Cerebellar cortex (tissue), 1 donor: ENCODE data around the gene TMPRSS6.
"Not testable (repeated sequence)": the region's sequence is repeated elsewhere in the genome, so short reads cannot be mapped to it uniquely, and the experiment has no call there.

Experiments
- DNase-seq: peaks from one replicate; pipeline ENCODE4 v3.0.0-alpha.2; 2015; ENCODE audit warnings: low spot score

The TMPRSS6 gene

GRCh38 chr22:37088750-37089408 is 20.6 kb downstream of the TMPRSS6 start:
- no peak for DNase-seq

GRCh38 chr22:37088108-37088605 is 21.4 kb downstream of the TMPRSS6 start:
- DNase-seq: no peak

GRCh38 chr22:37086184-37086583 is 23.3 kb downstream of the TMPRSS6 start:
- DNase-seq: no peak

GRCh38 chr22:37084385-37084784 is 25.1 kb downstream of the TMPRSS6 start:
- DNase-seq: no peak

GRCh38 chr22:37083914-37084313 is 25.6 kb downstream of the TMPRSS6 start:
- DNase-seq: no peak

GRCh38 chr22:37082251-37082873 is 27.2 kb downstream of the TMPRSS6 start:
- DNase-seq: no peak

- DNase-seq: no peak
Observed at GRCh38 chr22:37080838-37081237, 28.7 kb downstream of the TMPRSS6 start.

GRCh38 chr22:37080438-37080837 is 29.1 kb downstream of the TMPRSS6 start:
- DNase-seq: no peak

GRCh38 chr22:37079668-37080171 is 29.8 kb downstream of the TMPRSS6 start:
- DNase-seq: no peak

- no peak for DNase-seq
Observed at GRCh38 chr22:37079158-37079557, 30.4 kb downstream of the TMPRSS6 start.

- DNase-seq: peak; percentile 19
Observed at GRCh38 chr22:37077802-37078448, 31.6 kb downstream of the TMPRSS6 start.

- no peak for DNase-seq
Observed at GRCh38 chr22:37075822-37076433, 33.6 kb downstream of the TMPRSS6 start.

GRCh38 chr22:37075046-37075445 is 34.5 kb downstream of the TMPRSS6 start:
- no peak for DNase-seq

- DNase-seq: no peak
Observed at GRCh38 chr22:37074537-37074936, 35.0 kb downstream of the TMPRSS6 start.

- DNase-seq: no peak
Observed at GRCh38 chr22:37072673-37073072, 36.8 kb downstream of the TMPRSS6 start.

- not testable (repeated sequence) for DNase-seq
Observed at GRCh38 chr22:37071850-37072592, 37.5 kb downstream of the TMPRSS6 start.

- no peak for DNase-seq
Observed at GRCh38 chr22:37070744-37071143, 38.8 kb downstream of the TMPRSS6 start.

GRCh38 chr22:37070334-37070733 is 39.2 kb downstream of the TMPRSS6 start:
- no peak for DNase-seq

- DNase-seq: no peak
Observed at GRCh38 chr22:37069719-37070118, 39.8 kb downstream of the TMPRSS6 start.

GRCh38 chr22:37069319-37069718 is 40.2 kb downstream of the TMPRSS6 start:
- DNase-seq: no peak

GRCh38 chr22:37068859-37069258 is 40.7 kb downstream of the TMPRSS6 start:
- no peak for DNase-seq

- DNase-seq: no peak
Observed at GRCh38 chr22:37067428-37067827, 42.1 kb downstream of the TMPRSS6 start.
